ENCODE results near the gene C1R.
"Not testable (repeated sequence)": the region's sequence is repeated elsewhere in the genome, so short reads cannot be mapped to it uniquely, and the experiment has no call there.

The C1R gene

GRCh38 chr12:7059780-7060179 is 32.5 kb downstream of the C1R start:
- no peaks in the 10 kb centered on the region for H3K9me3 ChIP-seq
- no peaks in the 10 kb centered on the region for H3K4me1 ChIP-seq (ENCODE audit: control insufficient read depth in 1 of 2, insufficient read depth in 1 of 2, low read depth in 1 of 2, low read length in 1 of 2)
- TF ChIP-seq CTCF (IDR thresholded peaks at IDR 0.05): no peak
- H3K36me3 ChIP-seq: no peaks in the 10 kb centered on the region
- H3K4me3 ChIP-seq (ENCODE audit: low read depth in 1 of 2, low read length in 1 of 2): no peak overlapping the region
- no peak overlapping the region for H3K27ac ChIP-seq
- peaks cover 14% of the 10 kb centered on the region for H3K27me3 ChIP-seq

- Histone ChIP-seq H3K9me3 (no peaks in the 10 kb centered on the region), H3K36me3 (no peaks in the 10 kb centered on the region), H3K27ac (no peak overlapping the region), H3K4me1 (ENCODE audit: control insufficient read depth in 1 of 2, insufficient read depth in 1 of 2, low read depth in 1 of 2, low read length in 1 of 2) (no peaks in the 10 kb centered on the region), H3K4me3 (ENCODE audit: low read depth in 1 of 2, low read length in 1 of 2) (no peak overlapping the region), H3K27me3 (peaks cover 14% of the 10 kb centered on the region)
- TF ChIP-seq CTCF (IDR thresholded peaks at IDR 0.05): no peak
Observed at GRCh38 chr12:7058850-7059395, 33.3 kb downstream of the C1R start.

GRCh38 chr12:7058163-7058845 is 33.9 kb downstream of the C1R start:
- H3K27me3 ChIP-seq: peaks cover 14% of the 10 kb centered on the region
- no peak overlapping the region for H3K27ac ChIP-seq
- H3K9me3 ChIP-seq: no peaks in the 10 kb centered on the region
- H3K4me1 ChIP-seq (ENCODE audit: control insufficient read depth in 1 of 2, insufficient read depth in 1 of 2, low read depth in 1 of 2, low read length in 1 of 2): no peaks in the 10 kb centered on the region
- no peak overlapping the region for H3K4me3 ChIP-seq (ENCODE audit: low read depth in 1 of 2, low read length in 1 of 2)
- H3K36me3 ChIP-seq: no peaks in the 10 kb centered on the region
- no peak for TF ChIP-seq CTCF (IDR thresholded peaks at IDR 0.05)

- not testable (repeated sequence) for H3K4me3 ChIP-seq (ENCODE audit: low read depth in 1 of 2, low read length in 1 of 2); H3K4me1 ChIP-seq (ENCODE audit: control insufficient read depth in 1 of 2, insufficient read depth in 1 of 2, low read depth in 1 of 2, low read length in 1 of 2); H3K27me3 ChIP-seq; H3K9me3 ChIP-seq; H3K27ac ChIP-seq; H3K36me3 ChIP-seq
Observed at GRCh38 chr12:7055736-7056135, 36.5 kb downstream of the C1R start.

GRCh38 chr12:7054925-7055324 is 37.3 kb downstream of the C1R start:
- H3K27me3 ChIP-seq: peaks cover 3% of the 10 kb centered on the region

GRCh38 chr12:7049973-7050372 is 42.3 kb downstream of the C1R start:
- peaks cover 10% of the 10 kb centered on the region for H3K27me3 ChIP-seq
- H3K4me1 ChIP-seq (ENCODE audit: control insufficient read depth in 1 of 2, insufficient read depth in 1 of 2, low read depth in 1 of 2, low read length in 1 of 2); H3K36me3 ChIP-seq; H3K27ac ChIP-seq; H3K9me3 ChIP-seq; H3K4me3 ChIP-seq (ENCODE audit: low read depth in 1 of 2, low read length in 1 of 2): not testable (repeated sequence)

More at GRCh38 chr12:7054925-7055324, 37.3 kb downstream of the C1R start:
- no peaks in the 10 kb centered on the region for H3K4me1 ChIP-seq (ENCODE audit: control insufficient read depth in 1 of 2, insufficient read depth in 1 of 2, low read depth in 1 of 2, low read length in 1 of 2)
- H3K27ac ChIP-seq: no peak overlapping the region
- H3K36me3 ChIP-seq: no peaks in the 10 kb centered on the region
- H3K9me3 ChIP-seq: no peaks in the 10 kb centered on the region
- TF ChIP-seq CTCF (IDR thresholded peaks at IDR 0.05): no peak
- H3K4me3 ChIP-seq (ENCODE audit: low read depth in 1 of 2, low read length in 1 of 2): no peak overlapping the region

GRCh38 chr12:7049445-7049951 is 42.7 kb downstream of the C1R start:
- peaks cover 10% of the 10 kb centered on the region for H3K27me3 ChIP-seq
- H3K36me3 ChIP-seq; H3K9me3 ChIP-seq; H3K27ac ChIP-seq; H3K4me1 ChIP-seq (ENCODE audit: control insufficient read depth in 1 of 2, insufficient read depth in 1 of 2, low read depth in 1 of 2, low read length in 1 of 2); H3K4me3 ChIP-seq (ENCODE audit: low read depth in 1 of 2, low read length in 1 of 2): not testable (repeated sequence)

Measured in neutrophil (primary cell).